ENCODE measurements around the gene SERPINB6.
"Not testable (repeated sequence)": the region's sequence is repeated elsewhere in the genome, so short reads cannot be mapped to it uniquely, and the experiment has no call there.

SERPINB6 gene

GRCh38 chr6:2918936-2919335 lies 52.4 kb downstream of the SERPINB6 start:
- ATAC-seq (ENCODE audit: low read depth) (no peak), DNase-seq (ENCODE audit: low spot score in 2 of 2) (no peak)
- peaks cover 3% of the 10 kb centered on the region for H3K36me3 Mint-ChIP-seq
- H3K27ac Mint-ChIP-seq, result no peak overlapping the region
- peaks cover 2% of the 10 kb centered on the region for H3K27me3 Mint-ChIP-seq
- H3K4me3 Mint-ChIP-seq, result no peak overlapping the region
- peaks cover 9% of the 10 kb centered on the region for H3K4me1 Mint-ChIP-seq
- no peaks in the 10 kb centered on the region for H3K9me3 Mint-ChIP-seq

DNA sequence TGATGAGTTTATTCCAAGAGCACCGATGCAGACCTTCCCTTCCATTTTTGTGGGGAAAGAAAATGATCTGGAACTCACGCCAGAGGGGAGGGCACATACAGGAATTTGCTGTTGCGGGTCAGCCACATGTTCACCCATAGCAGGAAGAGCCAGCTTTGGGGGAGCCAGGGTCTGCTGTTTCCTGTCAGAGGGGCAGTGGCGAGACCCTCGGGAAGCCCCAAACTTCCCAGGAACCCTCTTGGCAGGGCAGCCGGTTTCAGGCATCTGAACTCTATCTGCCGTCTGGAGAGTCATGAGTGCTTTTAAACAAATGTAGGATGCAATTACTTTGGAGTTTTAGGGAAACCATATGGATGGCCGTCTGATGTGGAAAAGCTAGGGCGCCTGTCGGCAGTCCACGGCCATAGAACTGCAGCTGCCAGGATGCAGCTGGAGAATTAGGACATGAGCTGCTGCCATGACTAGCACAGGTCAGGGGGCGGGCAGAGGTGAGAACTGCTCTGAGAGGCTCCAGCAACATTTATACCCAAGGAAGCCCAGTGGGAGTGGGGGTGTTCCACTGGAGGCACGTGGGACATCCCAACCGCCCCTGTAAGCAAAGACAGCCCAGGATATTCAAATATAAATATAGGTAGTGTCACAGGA lies 53.4 kb downstream of the SERPINB6 start:
- H3K9me3 Mint-ChIP-seq, result no peaks in the 10 kb centered on the region
- no peak overlapping the region for H3K4me3 Mint-ChIP-seq
- H3K4me1 Mint-ChIP-seq, result peaks cover 9% of the 10 kb centered on the region
- no peak for ATAC-seq (ENCODE audit: low read depth)
- H3K36me3 Mint-ChIP-seq, result peaks cover 3% of the 10 kb centered on the region
- H3K27me3 Mint-ChIP-seq, result peaks cover 2% of the 10 kb centered on the region
- H3K27ac Mint-ChIP-seq, result no peak overlapping the region
- no peak for DNase-seq (ENCODE audit: low spot score in 2 of 2)

GRCh38 chr6:2917065-2917464 lies 54.3 kb downstream of the SERPINB6 start:
- H3K4me1 Mint-ChIP-seq, result peaks cover 9% of the 10 kb centered on the region
- no peak for DNase-seq (ENCODE audit: low spot score in 2 of 2)
- no peak overlapping the region for H3K4me3 Mint-ChIP-seq
- no peak overlapping the region for H3K27ac Mint-ChIP-seq
- no peaks in the 10 kb centered on the region for H3K9me3 Mint-ChIP-seq
- H3K36me3 Mint-ChIP-seq, result peaks cover 3% of the 10 kb centered on the region
- ATAC-seq (ENCODE audit: low read depth), result no peak
- H3K27me3 Mint-ChIP-seq, result peaks cover 2% of the 10 kb centered on the region

GRCh38 chr6:2916158-2916925 lies 55.0 kb downstream of the SERPINB6 start:
- no peak for ATAC-seq (ENCODE audit: low read depth)
- H3K36me3 Mint-ChIP-seq, result peaks cover 3% of the 10 kb centered on the region
- no peak for DNase-seq (ENCODE audit: low spot score in 2 of 2)
- H3K4me3 Mint-ChIP-seq, result no peak overlapping the region
- H3K4me1 Mint-ChIP-seq, result peaks cover 14% of the 10 kb centered on the region
- H3K27ac Mint-ChIP-seq, result no peak overlapping the region
- H3K9me3 Mint-ChIP-seq, result no peaks in the 10 kb centered on the region
- H3K27me3 Mint-ChIP-seq, result peaks cover 2% of the 10 kb centered on the region

GRCh38 chr6:2915150-2915549 lies 56.2 kb downstream of the SERPINB6 start:
- Mint-ChIP-seq H3K27ac (no peak overlapping the region), H3K27me3 (peaks cover 2% of the 10 kb centered on the region), H3K36me3 (peaks cover 3% of the 10 kb centered on the region), H3K9me3 (no peaks in the 10 kb centered on the region), H3K4me1 (peaks cover 23% of the 10 kb centered on the region), H3K4me3 (no peak overlapping the region)
- no peak for ATAC-seq (ENCODE audit: low read depth)
- DNase-seq (ENCODE audit: low spot score in 2 of 2), result no peak

DNA sequence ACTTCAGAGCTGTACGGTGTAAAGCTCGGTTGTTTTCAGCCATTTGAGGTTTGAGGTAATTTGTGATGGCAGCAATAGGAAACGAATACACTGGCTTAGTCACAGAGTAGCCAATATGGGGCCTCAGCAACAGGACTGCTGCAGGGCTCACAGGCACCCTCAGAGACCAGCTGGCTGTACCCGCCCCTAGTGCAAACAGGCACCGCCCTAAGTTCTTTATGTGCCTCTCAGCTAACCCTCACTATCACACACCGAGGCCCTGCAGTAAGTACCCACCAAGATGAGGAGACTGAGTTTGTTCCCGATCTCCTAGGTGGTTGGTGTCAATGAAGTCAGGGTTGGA lies 57.1 kb downstream of the SERPINB6 start:
- H3K4me3 Mint-ChIP-seq, result no peak overlapping the region
- H3K27me3 Mint-ChIP-seq, result peaks cover under 1% of the 10 kb centered on the region
- H3K9me3 Mint-ChIP-seq, result no peaks in the 10 kb centered on the region
- ATAC-seq (ENCODE audit: low read depth), result no peak
- H3K4me1 Mint-ChIP-seq, result peaks cover 24% of the 10 kb centered on the region
- DNase-seq (ENCODE audit: low spot score in 2 of 2), result no peak
- peaks cover under 1% of the 10 kb centered on the region for H3K36me3 Mint-ChIP-seq
- H3K27ac Mint-ChIP-seq, result no peak overlapping the region

DNA sequence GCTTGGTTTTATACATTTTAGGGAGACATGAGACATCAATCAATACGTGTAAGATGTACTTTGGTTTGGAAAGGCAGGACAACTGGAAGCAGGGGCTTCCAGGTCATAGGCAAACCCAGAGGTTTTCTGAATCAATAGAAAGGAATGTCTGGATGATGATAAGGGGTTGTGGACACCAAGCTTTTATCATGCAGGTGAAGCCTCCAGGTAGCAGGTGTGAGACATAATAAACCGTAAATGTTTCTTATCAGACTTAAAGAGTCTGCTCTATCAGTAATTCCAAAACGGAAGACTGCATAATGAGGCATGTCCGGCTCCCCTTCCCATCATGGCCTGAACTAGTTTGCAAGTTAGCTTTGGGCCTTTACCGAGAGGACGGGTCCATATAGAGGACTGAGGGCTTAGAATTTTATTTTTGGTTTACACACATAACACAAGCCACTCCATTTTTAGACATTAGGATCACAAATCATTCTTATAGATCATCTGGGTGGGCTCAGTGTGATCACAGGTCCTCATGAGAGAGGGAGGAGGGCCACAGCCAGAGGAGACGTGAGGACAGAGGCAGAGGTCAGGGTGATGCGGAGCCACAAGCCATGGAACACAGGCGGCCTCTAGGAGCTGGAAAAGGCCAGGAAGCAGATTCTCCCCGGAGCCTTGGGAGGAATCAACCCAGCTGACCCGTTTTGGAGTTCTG lies 57.6 kb downstream of the SERPINB6 start:
- Mint-ChIP-seq H3K4me3 (no peak overlapping the region), H3K36me3 (no peaks in the 10 kb centered on the region), H3K27ac (no peak overlapping the region), H3K4me1 (peaks cover 20% of the 10 kb centered on the region), H3K27me3 (no peaks in the 10 kb centered on the region), H3K9me3 (no peaks in the 10 kb centered on the region)
- ATAC-seq (ENCODE audit: low read depth), result no peak
- DNase-seq (ENCODE audit: low spot score in 2 of 2), result no peak

DNA sequence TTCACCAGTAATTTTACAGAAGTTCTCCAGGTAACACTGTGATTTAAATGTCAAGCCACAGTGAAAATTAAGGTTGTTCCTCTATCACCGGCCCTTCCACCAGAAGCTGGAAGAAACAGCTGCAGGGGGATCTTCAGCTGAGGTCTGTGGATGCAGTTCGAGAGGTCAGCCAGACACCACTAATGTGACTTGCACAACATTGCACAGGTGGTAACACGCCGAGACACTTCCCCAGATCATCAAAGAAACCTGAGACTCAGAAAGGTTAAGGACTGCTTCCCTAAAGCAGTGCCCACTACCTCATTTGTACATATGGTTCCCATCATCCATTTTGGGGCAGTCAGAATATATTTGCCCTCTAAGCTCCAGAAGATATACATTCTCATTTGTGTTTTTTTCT lies 60.2 kb downstream of the SERPINB6 start:
- Mint-ChIP-seq H3K27ac (peak overlapping the region; percentile 83), H3K27me3 (no peaks in the 10 kb centered on the region), H3K4me3 (peak overlapping the region; percentile 16), H3K4me1 (peaks cover 28% of the 10 kb centered on the region), H3K9me3 (peaks cover 5% of the 10 kb centered on the region), H3K36me3 (no peaks in the 10 kb centered on the region)
- DNase-seq (ENCODE audit: low spot score in 2 of 2), result peak in 1 of 2 donors; percentile 54
- ATAC-seq (ENCODE audit: low read depth), result peak; percentile 92

- ATAC-seq (ENCODE audit: low read depth) (no peak), DNase-seq (ENCODE audit: low spot score in 2 of 2) (no peak)
- Mint-ChIP-seq H3K36me3 (no peaks in the 10 kb centered on the region), H3K4me3 (no peak overlapping the region), H3K4me1 (peaks cover 28% of the 10 kb centered on the region), H3K9me3 (peaks cover 5% of the 10 kb centered on the region), H3K27ac (peak overlapping the region; percentile 30), H3K27me3 (no peaks in the 10 kb centered on the region)
These were observed 61.6 kb downstream of the SERPINB6 start for GRCh38 chr6:2909718-2910117.

- Mint-ChIP-seq H3K4me1 (peaks cover 28% of the 10 kb centered on the region), H3K27ac (peak overlapping the region; percentile 30)
- H3K27me3 Mint-ChIP-seq; H3K9me3 Mint-ChIP-seq; ATAC-seq (ENCODE audit: low read depth); DNase-seq (ENCODE audit: low spot score in 2 of 2); H3K36me3 Mint-ChIP-seq; H3K4me3 Mint-ChIP-seq: not testable (repeated sequence)
These were observed 62.2 kb downstream of the SERPINB6 start for GRCh38 chr6:2909051-2909606.

DNA sequence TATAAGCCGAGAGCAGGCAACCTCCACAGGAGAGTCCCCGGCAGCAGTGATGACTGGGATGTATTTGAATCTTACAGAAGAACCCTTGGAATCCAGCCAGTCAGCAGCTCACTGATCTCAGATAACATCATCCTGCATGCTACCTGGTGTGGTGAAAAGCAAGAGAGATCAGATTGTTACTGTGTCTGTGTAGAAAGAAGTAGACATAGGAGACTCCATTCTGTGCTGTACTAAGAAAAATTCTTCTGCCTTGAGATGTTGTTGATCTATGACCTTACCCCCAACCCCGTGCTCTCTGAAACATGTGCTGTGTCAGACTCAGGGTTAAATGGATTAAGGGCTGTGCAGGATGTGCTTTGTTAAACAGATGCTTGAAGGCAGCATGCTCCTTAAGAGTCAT lies 62.9 kb downstream of the SERPINB6 start:
- not testable (repeated sequence) for H3K4me3 Mint-ChIP-seq

DNA sequence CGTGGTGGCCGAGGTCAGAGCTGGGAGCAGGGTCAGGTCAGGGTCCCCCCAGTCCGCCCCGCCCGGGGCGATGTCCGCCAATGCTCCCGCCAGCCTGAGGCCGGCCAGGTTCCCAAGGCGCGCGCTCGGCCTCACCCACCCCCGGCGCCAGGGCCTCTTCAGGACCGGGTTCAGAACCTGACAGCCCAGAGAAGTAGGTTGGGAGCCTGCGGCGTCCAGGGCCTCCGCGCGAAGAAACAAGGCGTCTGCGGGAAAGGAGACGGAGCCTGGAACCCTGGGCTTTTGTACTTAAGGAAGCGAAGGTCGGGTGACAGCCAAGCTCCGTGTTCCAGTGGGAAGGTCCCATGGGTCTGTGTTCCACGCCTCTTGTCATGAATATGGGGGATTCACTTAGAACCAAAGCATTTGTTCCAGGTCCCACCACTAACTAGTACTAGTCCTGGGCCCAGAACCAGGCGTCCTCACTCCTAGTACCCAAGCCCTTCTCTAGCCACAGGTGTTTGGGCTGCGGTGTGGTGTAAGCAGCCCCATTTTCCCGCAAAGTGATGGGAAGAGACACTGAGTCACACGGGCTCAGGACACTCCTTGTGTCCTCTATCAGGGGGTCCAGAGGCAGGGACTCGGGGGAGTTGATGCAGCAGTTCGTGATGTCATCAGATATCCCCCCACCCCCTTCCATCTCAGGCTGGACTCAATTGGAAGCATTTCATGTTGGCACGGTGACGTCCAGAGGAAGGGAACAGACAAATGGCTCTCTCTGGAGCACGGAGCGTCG lies 67.8 kb downstream of the SERPINB6 start:
- not testable (repeated sequence) for H3K36me3 Mint-ChIP-seq; H3K27me3 Mint-ChIP-seq; H3K9me3 Mint-ChIP-seq; DNase-seq (ENCODE audit: low spot score in 2 of 2)
- Mint-ChIP-seq H3K27ac (peak overlapping the region; percentile 96), H3K4me3 (peak overlapping the region; percentile 99), H3K4me1 (peaks cover 41% of the 10 kb centered on the region)
- peak; percentile 33 for ATAC-seq (ENCODE audit: low read depth)

More for the DNA sequence above, 62.9 kb downstream of the SERPINB6 start:
- not testable (repeated sequence) for H3K36me3 Mint-ChIP-seq; ATAC-seq (ENCODE audit: low read depth); H3K9me3 Mint-ChIP-seq; DNase-seq (ENCODE audit: low spot score in 2 of 2); H3K27me3 Mint-ChIP-seq; H3K27ac Mint-ChIP-seq
- peaks cover 28% of the 10 kb centered on the region for H3K4me1 Mint-ChIP-seq

DNA sequence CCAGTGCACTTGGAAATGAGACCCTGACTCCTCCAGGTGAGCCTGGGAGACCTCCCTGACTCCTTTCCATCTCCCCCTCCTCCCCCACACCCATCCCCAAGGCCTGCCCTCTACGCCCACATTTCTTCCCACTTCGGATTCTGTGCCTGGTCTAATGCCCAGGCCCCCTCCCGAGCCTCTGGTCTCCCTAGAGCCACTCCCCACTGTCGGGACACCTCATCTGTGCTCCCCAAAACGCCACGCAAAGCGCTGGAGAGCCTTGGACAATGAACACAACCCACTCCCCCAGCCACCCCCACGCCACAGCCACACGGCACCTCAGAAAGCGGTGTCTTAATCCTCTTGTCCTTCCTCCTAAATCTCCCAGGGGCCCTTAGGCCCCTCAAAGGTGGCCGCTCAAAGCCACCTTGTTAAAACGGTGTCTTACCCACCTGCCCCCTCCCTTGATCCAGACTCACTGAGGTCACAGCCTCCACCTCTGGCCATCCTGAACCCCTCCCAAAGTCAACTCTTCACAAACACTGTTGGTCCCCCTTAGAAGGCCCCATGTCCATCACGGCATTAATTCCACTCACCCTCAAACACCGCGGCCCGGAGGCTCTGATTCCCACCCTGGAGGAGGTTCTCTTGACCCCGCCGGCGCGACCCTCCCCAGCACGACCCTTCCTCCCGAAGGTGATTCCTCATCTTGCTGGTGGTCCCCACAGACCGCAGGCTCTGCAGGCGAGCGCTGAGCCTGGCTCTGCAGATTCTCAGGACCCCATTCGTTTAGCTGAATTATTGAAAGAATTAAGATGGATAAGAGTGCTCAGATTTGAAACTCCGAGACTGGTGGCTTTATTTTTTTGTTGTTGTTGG lies 69.5 kb downstream of the SERPINB6 start:
- Mint-ChIP-seq H3K36me3 (peaks cover 17% of the 10 kb centered on the region), H3K4me3 (peak overlapping the region; percentile 99), H3K4me1 (peaks cover 46% of the 10 kb centered on the region), H3K27ac (peak overlapping the region; percentile 96)
- not testable (repeated sequence) for H3K9me3 Mint-ChIP-seq; H3K27me3 Mint-ChIP-seq; ATAC-seq (ENCODE audit: low read depth); DNase-seq (ENCODE audit: low spot score in 2 of 2)
